ENCODE results near the gene GALNT5.

GRCh38 chr2:157267476-157267875 is 10.0 kb downstream of the GALNT5 start:
- no peak for TF ChIP-seq POLR2A (IDR thresholded peaks at IDR 0.05)
- TF ChIP-seq, protein P1, sequence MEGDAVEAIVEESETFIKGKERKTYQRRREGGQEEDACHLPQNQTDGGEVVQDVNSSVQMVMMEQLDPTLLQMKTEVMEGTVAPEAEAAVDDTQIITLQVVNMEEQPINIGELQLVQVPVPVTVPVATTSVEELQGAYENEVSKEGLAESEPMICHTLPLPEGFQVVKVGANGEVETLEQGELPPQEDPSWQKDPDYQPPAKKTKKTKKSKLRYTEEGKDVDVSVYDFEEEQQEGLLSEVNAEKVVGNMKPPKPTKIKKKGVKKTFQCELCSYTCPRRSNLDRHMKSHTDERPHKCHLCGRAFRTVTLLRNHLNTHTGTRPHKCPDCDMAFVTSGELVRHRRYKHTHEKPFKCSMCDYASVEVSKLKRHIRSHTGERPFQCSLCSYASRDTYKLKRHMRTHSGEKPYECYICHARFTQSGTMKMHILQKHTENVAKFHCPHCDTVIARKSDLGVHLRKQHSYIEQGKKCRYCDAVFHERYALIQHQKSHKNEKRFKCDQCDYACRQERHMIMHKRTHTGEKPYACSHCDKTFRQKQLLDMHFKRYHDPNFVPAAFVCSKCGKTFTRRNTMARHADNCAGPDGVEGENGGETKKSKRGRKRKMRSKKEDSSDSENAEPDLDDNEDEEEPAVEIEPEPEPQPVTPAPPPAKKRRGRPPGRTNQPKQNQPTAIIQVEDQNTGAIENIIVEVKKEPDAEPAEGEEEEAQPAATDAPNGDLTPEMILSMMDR (IDR thresholded peaks at IDR 0.05) = no peak
